Measurements from ENCODE around the gene VPREB3.

VPREB3 gene

GRCh38 chr22:23781065-23781464, 26.8 kb upstream of the VPREB3 start:
- TF ChIP-seq ZBTB7A (IDR thresholded peaks at IDR 0.05; ENCODE audit: low read depth), result no peak
- TF ChIP-seq CREB1 (IDR thresholded peaks at IDR 0.05; ENCODE audit: low read depth), result no peak
- TF ChIP-seq EGR1 (IDR thresholded peaks at IDR 0.05), result no peak
- no peak for TF ChIP-seq TCF12 (IDR thresholded peaks at IDR 0.05; ENCODE audit: low read depth)
- no peak for TF ChIP-seq NFIC (IDR thresholded peaks at IDR 0.05)
- no peak for TF ChIP-seq TEAD4 (IDR thresholded peaks at IDR 0.05)
- no peak for TF ChIP-seq YY1 (IDR thresholded peaks at IDR 0.05; ENCODE audit: low read depth)
- no peak for TF ChIP-seq RAD21 (IDR thresholded peaks at IDR 0.05; ENCODE audit: low read depth)
- no peak for TF ChIP-seq EP300 (IDR thresholded peaks at IDR 0.05; ENCODE audit: borderline replicate concordance)
- no peak for TF ChIP-seq CEBPB (IDR thresholded peaks at IDR 0.05)
- no peak for TF ChIP-seq TAF1 (IDR thresholded peaks at IDR 0.05; ENCODE audit: low read depth)
- no peak for TF ChIP-seq FOXM1 (IDR thresholded peaks at IDR 0.05; ENCODE audit: borderline replicate concordance, low read depth)
- TF ChIP-seq MAX (IDR thresholded peaks at IDR 0.05), result no peak
- TF ChIP-seq USF1 (IDR thresholded peaks at IDR 0.05), result no peak
- no peak for TF ChIP-seq REST (IDR thresholded peaks at IDR 0.05; ENCODE audit: low read depth)

- TF ChIP-seq REST (IDR thresholded peaks at IDR 0.05; ENCODE audit: low read depth) (no peak), TEAD4 (IDR thresholded peaks at IDR 0.05) (no peak), USF1 (IDR thresholded peaks at IDR 0.05) (no peak), FOXM1 (IDR thresholded peaks at IDR 0.05; ENCODE audit: borderline replicate concordance, low read depth) (no peak), CREB1 (IDR thresholded peaks at IDR 0.05; ENCODE audit: low read depth) (no peak), NFIC (IDR thresholded peaks at IDR 0.05) (no peak), EGR1 (IDR thresholded peaks at IDR 0.05) (no peak), TCF12 (IDR thresholded peaks at IDR 0.05; ENCODE audit: low read depth) (no peak), RAD21 (IDR thresholded peaks at IDR 0.05; ENCODE audit: low read depth) (no peak), ZBTB7A (IDR thresholded peaks at IDR 0.05; ENCODE audit: low read depth) (no peak), EP300 (IDR thresholded peaks at IDR 0.05; ENCODE audit: borderline replicate concordance) (no peak), YY1 (IDR thresholded peaks at IDR 0.05; ENCODE audit: low read depth) (no peak), MAX (IDR thresholded peaks at IDR 0.05) (no peak), TAF1 (IDR thresholded peaks at IDR 0.05; ENCODE audit: low read depth) (no peak), CEBPB (IDR thresholded peaks at IDR 0.05) (no peak)
Measured at GRCh38 chr22:23780146-23780748, 26.0 kb upstream of the VPREB3 start.

GRCh38 chr22:23779731-23780130, 25.5 kb upstream of the VPREB3 start:
- TF ChIP-seq EGR1 (IDR thresholded peaks at IDR 0.05), result no peak
- TF ChIP-seq USF1 (IDR thresholded peaks at IDR 0.05), result no peak

- TF ChIP-seq EP300 (IDR thresholded peaks at IDR 0.05; ENCODE audit: borderline replicate concordance) (no peak), EGR1 (IDR thresholded peaks at IDR 0.05) (no peak), MAX (IDR thresholded peaks at IDR 0.05) (no peak), REST (IDR thresholded peaks at IDR 0.05; ENCODE audit: low read depth) (no peak), FOXM1 (IDR thresholded peaks at IDR 0.05; ENCODE audit: borderline replicate concordance, low read depth) (no peak), ZBTB7A (IDR thresholded peaks at IDR 0.05; ENCODE audit: low read depth) (no peak), TCF12 (IDR thresholded peaks at IDR 0.05; ENCODE audit: low read depth) (no peak), CREB1 (IDR thresholded peaks at IDR 0.05; ENCODE audit: low read depth) (no peak), TEAD4 (IDR thresholded peaks at IDR 0.05) (no peak), CEBPB (IDR thresholded peaks at IDR 0.05) (no peak), NFIC (IDR thresholded peaks at IDR 0.05) (no peak), USF1 (IDR thresholded peaks at IDR 0.05) (no peak), YY1 (IDR thresholded peaks at IDR 0.05; ENCODE audit: low read depth) (no peak), RAD21 (IDR thresholded peaks at IDR 0.05; ENCODE audit: low read depth) (no peak), TAF1 (IDR thresholded peaks at IDR 0.05; ENCODE audit: low read depth) (no peak)
Measured at GRCh38 chr22:23779083-23779482, 24.9 kb upstream of the VPREB3 start.
